ENCODE measurements around the gene TMEM45B.
"Not testable (repeated sequence)": the region's sequence is repeated elsewhere in the genome, so short reads cannot be mapped to it uniquely, and the experiment has no call there.

Gene TMEM45B

DNA sequence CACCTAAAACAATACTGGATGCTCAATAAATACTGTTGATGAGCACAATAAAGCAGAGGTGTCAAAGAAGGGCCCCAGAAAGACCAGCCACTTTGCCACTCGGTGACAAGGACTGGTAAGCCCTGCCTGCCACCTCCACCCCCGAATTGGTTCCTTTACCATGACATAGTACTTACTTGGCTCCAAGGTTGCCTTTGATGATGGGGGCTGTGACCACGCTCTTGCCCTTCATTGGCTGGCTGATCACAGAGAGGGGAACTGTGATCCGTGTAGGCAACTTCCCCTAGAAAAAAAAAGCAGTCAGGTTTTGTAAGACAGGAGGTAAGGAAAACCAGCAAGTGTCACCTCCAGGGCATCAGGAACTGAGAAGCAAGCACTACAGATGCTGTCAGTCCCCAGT lies 50.1 kb downstream of the TMEM45B start:
- Histone ChIP-seq H3K27ac (ENCODE audit: insufficient read depth, low read depth, low read length, poor library complexity, severe bottlenecking) (no peak overlapping the region), H3K4me1 (ENCODE audit: control insufficient read depth, insufficient read depth, low read length) (no peaks in the 10 kb centered on the region), H3K27me3 (ENCODE audit: control insufficient read depth, insufficient read depth, low read length, poor library complexity, severe bottlenecking) (no peaks in the 10 kb centered on the region), H3K9me3 (ENCODE audit: control insufficient read depth, low read length) (no peaks in the 10 kb centered on the region), H3K4me3 (ENCODE audit: insufficient read depth, low read depth, low read length) (no peak overlapping the region), H3K36me3 (ENCODE audit: control insufficient read depth, insufficient read depth, low read length) (peaks cover 55% of the 10 kb centered on the region)
- WGBS, 2 experiments: 91 to 98% methylated on average over 4 of the region's 4 CpGs

- Histone ChIP-seq H3K36me3 (ENCODE audit: control insufficient read depth, insufficient read depth, low read length) (peaks cover 58% of the 10 kb centered on the region), H3K4me3 (ENCODE audit: insufficient read depth, low read depth, low read length) (no peak overlapping the region), H3K27me3 (ENCODE audit: control insufficient read depth, insufficient read depth, low read length, poor library complexity, severe bottlenecking) (no peaks in the 10 kb centered on the region), H3K27ac (ENCODE audit: insufficient read depth, low read depth, low read length, poor library complexity, severe bottlenecking) (no peak overlapping the region), H3K9me3 (ENCODE audit: control insufficient read depth, low read length) (no peaks in the 10 kb centered on the region), H3K4me1 (ENCODE audit: control insufficient read depth, insufficient read depth, low read length) (no peaks in the 10 kb centered on the region)
- WGBS, 2 experiments: 67 to 71% methylated on average over 3 of the region's 3 CpGs
Observed at GRCh38 chr11:129866311-129866710, 50.7 kb downstream of the TMEM45B start.

GRCh38 chr11:129868626-129869025 lies 53.0 kb downstream of the TMEM45B start:
- peaks cover 65% of the 10 kb centered on the region for H3K36me3 ChIP-seq (ENCODE audit: control insufficient read depth, insufficient read depth, low read length)
- not testable (repeated sequence) for H3K4me1 ChIP-seq (ENCODE audit: control insufficient read depth, insufficient read depth, low read length); H3K9me3 ChIP-seq (ENCODE audit: control insufficient read depth, low read length); H3K4me3 ChIP-seq (ENCODE audit: insufficient read depth, low read depth, low read length); H3K27me3 ChIP-seq (ENCODE audit: control insufficient read depth, insufficient read depth, low read length, poor library complexity, severe bottlenecking); H3K27ac ChIP-seq (ENCODE audit: insufficient read depth, low read depth, low read length, poor library complexity, severe bottlenecking)
- 83 to 89% methylated on average over 15 to 16 of the region's 16 CpGs for WGBS, 2 experiments

GRCh38 chr11:129871914-129872313 lies 56.3 kb downstream of the TMEM45B start:
- 96 to 97% methylated on average over 7 of the region's 7 CpGs for WGBS, 2 experiments
- peaks cover 65% of the 10 kb centered on the region for H3K36me3 ChIP-seq (ENCODE audit: control insufficient read depth, insufficient read depth, low read length)
- H3K27ac ChIP-seq (ENCODE audit: insufficient read depth, low read depth, low read length, poor library complexity, severe bottlenecking): no peak overlapping the region
- H3K9me3 ChIP-seq (ENCODE audit: control insufficient read depth, low read length): no peaks in the 10 kb centered on the region
- H3K4me1 ChIP-seq (ENCODE audit: control insufficient read depth, insufficient read depth, low read length): no peaks in the 10 kb centered on the region
- no peaks in the 10 kb centered on the region for H3K27me3 ChIP-seq (ENCODE audit: control insufficient read depth, insufficient read depth, low read length, poor library complexity, severe bottlenecking)
- no peak overlapping the region for H3K4me3 ChIP-seq (ENCODE audit: insufficient read depth, low read depth, low read length)

GRCh38 chr11:129880311-129880710 lies 64.7 kb downstream of the TMEM45B start:
- WGBS, 2 experiments: 92 to 93% methylated on average over 3 of the region's 3 CpGs

GRCh38 chr11:129881570-129882170 lies 66.0 kb downstream of the TMEM45B start:
- Histone ChIP-seq H3K4me1 (ENCODE audit: control insufficient read depth, insufficient read depth, low read length) (no peaks in the 10 kb centered on the region), H3K27me3 (ENCODE audit: control insufficient read depth, insufficient read depth, low read length, poor library complexity, severe bottlenecking) (no peaks in the 10 kb centered on the region), H3K9me3 (ENCODE audit: control insufficient read depth, low read length) (no peaks in the 10 kb centered on the region), H3K27ac (ENCODE audit: insufficient read depth, low read depth, low read length, poor library complexity, severe bottlenecking) (no peak overlapping the region), H3K4me3 (ENCODE audit: insufficient read depth, low read depth, low read length) (no peak overlapping the region), H3K36me3 (ENCODE audit: control insufficient read depth, insufficient read depth, low read length) (peaks cover 93% of the 10 kb centered on the region)
- 86 to 87% methylated on average over 9 of the region's 9 CpGs for WGBS, 2 experiments

More at GRCh38 chr11:129880311-129880710, 64.7 kb downstream of the TMEM45B start:
- no peaks in the 10 kb centered on the region for H3K9me3 ChIP-seq (ENCODE audit: control insufficient read depth, low read length)
- peaks cover 86% of the 10 kb centered on the region for H3K36me3 ChIP-seq (ENCODE audit: control insufficient read depth, insufficient read depth, low read length)
- no peaks in the 10 kb centered on the region for H3K4me1 ChIP-seq (ENCODE audit: control insufficient read depth, insufficient read depth, low read length)
- no peak overlapping the region for H3K4me3 ChIP-seq (ENCODE audit: insufficient read depth, low read depth, low read length)
- H3K27me3 ChIP-seq (ENCODE audit: control insufficient read depth, insufficient read depth, low read length, poor library complexity, severe bottlenecking): no peaks in the 10 kb centered on the region
- H3K27ac ChIP-seq (ENCODE audit: insufficient read depth, low read depth, low read length, poor library complexity, severe bottlenecking): no peak overlapping the region

DNA sequence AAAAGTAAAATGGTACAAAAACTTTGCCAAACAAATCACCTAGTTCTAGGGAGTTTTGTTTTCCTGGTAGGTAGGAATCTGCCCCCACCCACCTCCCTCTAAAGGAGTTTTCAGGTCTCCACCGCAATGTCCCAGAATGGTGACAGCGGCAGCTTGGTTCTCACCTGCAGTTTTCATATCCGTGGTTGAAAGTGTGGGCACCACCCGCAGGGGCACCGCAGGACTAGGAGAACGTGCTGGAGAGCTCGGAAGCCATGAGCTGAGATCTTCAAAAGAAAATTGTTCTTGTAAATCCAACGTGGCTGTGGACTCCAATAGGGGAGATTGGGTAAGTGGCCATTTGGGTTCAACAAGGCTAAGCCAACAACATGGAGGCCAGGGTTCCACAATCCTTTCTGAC lies 68.9 kb downstream of the TMEM45B start:
- no peak overlapping the region for H3K4me3 ChIP-seq (ENCODE audit: insufficient read depth, low read depth, low read length)
- no peaks in the 10 kb centered on the region for H3K27me3 ChIP-seq (ENCODE audit: control insufficient read depth, insufficient read depth, low read length, poor library complexity, severe bottlenecking)
- H3K4me1 ChIP-seq (ENCODE audit: control insufficient read depth, insufficient read depth, low read length): no peaks in the 10 kb centered on the region
- H3K36me3 ChIP-seq (ENCODE audit: control insufficient read depth, insufficient read depth, low read length): peaks cover 83% of the 10 kb centered on the region
- 95 to 96% methylated on average over 8 of the region's 8 CpGs for WGBS, 2 experiments
- no peaks in the 10 kb centered on the region for H3K9me3 ChIP-seq (ENCODE audit: control insufficient read depth, low read length)
- no peak overlapping the region for H3K27ac ChIP-seq (ENCODE audit: insufficient read depth, low read depth, low read length, poor library complexity, severe bottlenecking)

- no peak overlapping the region for H3K4me3 ChIP-seq (ENCODE audit: insufficient read depth, low read depth, low read length)
- H3K36me3 ChIP-seq (ENCODE audit: control insufficient read depth, insufficient read depth, low read length): peaks cover 83% of the 10 kb centered on the region
- no peaks in the 10 kb centered on the region for H3K9me3 ChIP-seq (ENCODE audit: control insufficient read depth, low read length)
- H3K27me3 ChIP-seq (ENCODE audit: control insufficient read depth, insufficient read depth, low read length, poor library complexity, severe bottlenecking): no peaks in the 10 kb centered on the region
- WGBS, 2 experiments: 95 to 97% methylated on average over 11 of the region's 12 CpGs
- H3K27ac ChIP-seq (ENCODE audit: insufficient read depth, low read depth, low read length, poor library complexity, severe bottlenecking): no peak overlapping the region
- no peaks in the 10 kb centered on the region for H3K4me1 ChIP-seq (ENCODE audit: control insufficient read depth, insufficient read depth, low read length)
Observed at GRCh38 chr11:129885381-129885780, 69.7 kb downstream of the TMEM45B start.

- H3K27me3 ChIP-seq (ENCODE audit: control insufficient read depth, insufficient read depth, low read length, poor library complexity, severe bottlenecking): no peaks in the 10 kb centered on the region
- no peak overlapping the region for H3K4me3 ChIP-seq (ENCODE audit: insufficient read depth, low read depth, low read length)
- no peaks in the 10 kb centered on the region for H3K9me3 ChIP-seq (ENCODE audit: control insufficient read depth, low read length)
- peaks cover 63% of the 10 kb centered on the region for H3K36me3 ChIP-seq (ENCODE audit: control insufficient read depth, insufficient read depth, low read length)
- no peak overlapping the region for H3K27ac ChIP-seq (ENCODE audit: insufficient read depth, low read depth, low read length, poor library complexity, severe bottlenecking)
- no peaks in the 10 kb centered on the region for H3K4me1 ChIP-seq (ENCODE audit: control insufficient read depth, insufficient read depth, low read length)
- WGBS, 2 experiments: 92 to 96% methylated on average over 4 to 5 of the region's 5 CpGs
Observed at GRCh38 chr11:129888451-129888850, 72.8 kb downstream of the TMEM45B start.

GRCh38 chr11:129894278-129895125 lies 78.9 kb downstream of the TMEM45B start:
- H3K4me1 ChIP-seq (ENCODE audit: control insufficient read depth, insufficient read depth, low read length): peaks cover 12% of the 10 kb centered on the region
- no peaks in the 10 kb centered on the region for H3K27me3 ChIP-seq (ENCODE audit: control insufficient read depth, insufficient read depth, low read length, poor library complexity, severe bottlenecking)
- peaks cover 14% of the 10 kb centered on the region for H3K36me3 ChIP-seq (ENCODE audit: control insufficient read depth, insufficient read depth, low read length)
- no peak overlapping the region for H3K27ac ChIP-seq (ENCODE audit: insufficient read depth, low read depth, low read length, poor library complexity, severe bottlenecking)
- WGBS, 2 experiments: 30 to 42% methylated on average over 11 to 13 of the region's 13 CpGs
- no peaks in the 10 kb centered on the region for H3K9me3 ChIP-seq (ENCODE audit: control insufficient read depth, low read length)
- H3K4me3 ChIP-seq (ENCODE audit: insufficient read depth, low read depth, low read length): peak overlapping the region; percentile 75
